Hepatic stellate cell (primary cell): ENCODE results near the gene RAPGEF3.

Experiments
- DNase-seq: peaks from one replicate; pipeline ENCODE4 v3.0.0; 2011; ENCODE audit warnings: low spot score

Gene RAPGEF3

GRCh38 chr12:47758834-47759690 lies at the start of gene RAPGEF3:
TSS of gene RAPGEF3 (minus strand) at chr12:47758880. CDS start at chr12:47758556, 324 bp downstream.
- peak; percentile 97 for DNase-seq

- DNase-seq = peak; percentile 44
These were observed 49.4 kb upstream of the RAPGEF3 start for GRCh38 chr12:47808050-47808449.

- DNase-seq = no peak
These were observed 48.7 kb upstream of the RAPGEF3 start for GRCh38 chr12:47807338-47807737.

- peak; percentile 62 for DNase-seq
These were observed 46.7 kb upstream of the RAPGEF3 start for GRCh38 chr12:47805417-47805816.

GRCh38 chr12:47804171-47804570 lies 45.5 kb upstream of the RAPGEF3 start:
- DNase-seq = no peak

GRCh38 chr12:47803191-47803875 lies 44.7 kb upstream of the RAPGEF3 start:
- no peak for DNase-seq

- no peak for DNase-seq
These were observed 43.6 kb upstream of the RAPGEF3 start for GRCh38 chr12:47802312-47802711.

GRCh38 chr12:47801904-47802246 lies 43.2 kb upstream of the RAPGEF3 start:
- DNase-seq = no peak

GRCh38 chr12:47801170-47801903 lies 42.7 kb upstream of the RAPGEF3 start:
- DNase-seq = no peak

- no peak for DNase-seq
These were observed 41.9 kb upstream of the RAPGEF3 start for GRCh38 chr12:47800582-47800981.

GRCh38 chr12:47799357-47799955 lies 40.8 kb upstream of the RAPGEF3 start:
- no peak for DNase-seq

- DNase-seq = no peak
These were observed 39.8 kb upstream of the RAPGEF3 start for GRCh38 chr12:47798382-47798948.

GRCh38 chr12:47797441-47797840 lies 38.8 kb upstream of the RAPGEF3 start:
- DNase-seq = no peak

- DNase-seq = no peak
These were observed 37.2 kb upstream of the RAPGEF3 start for GRCh38 chr12:47795814-47796411.

GRCh38 chr12:47795121-47795813 lies 36.6 kb upstream of the RAPGEF3 start:
- DNase-seq = no peak

- DNase-seq = no peak
These were observed 36.0 kb upstream of the RAPGEF3 start for GRCh38 chr12:47794679-47795078.

GRCh38 chr12:47793015-47793681 lies 34.5 kb upstream of the RAPGEF3 start:
- no peak for DNase-seq

- no peak for DNase-seq
These were observed 33.2 kb upstream of the RAPGEF3 start for GRCh38 chr12:47791874-47792273.

GRCh38 chr12:47791351-47791746 lies 32.7 kb upstream of the RAPGEF3 start:
- no peak for DNase-seq

GRCh38 chr12:47790676-47791350 lies 32.1 kb upstream of the RAPGEF3 start:
- no peak for DNase-seq
